ENCODE results near the gene ARHGAP24. TPM values are rescaled to one million over a fixed set of nuclear protein-coding genes. Genes with fewer than 3 reads are reported as not detected.

The ARHGAP24 gene
- total and polyA plus RNA-seq, 12 donors = 0.72 to 53.4 (median 4.4) TPM

- intact Hi-C loops (cut with DNase I) = no loop called here
- Histone ChIP-seq H3K27me3 (no peaks in the 10 kb centered on the region), H3K4me1 (replicated peaks in 1 of 2) (no peaks in the 10 kb centered on the region), H3K27ac (no peak overlapping the region), H3K9me3 (replicated peaks in 1 of 3) (no peaks in the 10 kb centered on the region), H3K36me3 (replicated peaks in 1 of 2) (no peaks in the 10 kb centered on the region), H3K4me3 (no peak overlapping the region)
- TF ChIP-seq POLR2A (IDR thresholded peaks at IDR 0.05) (no peak), CTCF (IDR thresholded peaks at IDR 0.05) (no peak)
- 60 to 83% (median 72%) methylated on average over 1 of the region's 1 CpG for WGBS, 4 donors
- no peak for DNase-seq
Measured at GRCh38 chr4:85773372-85773771, 298.4 kb downstream of the ARHGAP24 start.

GRCh38 chr4:85774000-85774399, 299.1 kb downstream of the ARHGAP24 start:
- H3K27me3 ChIP-seq = no peaks in the 10 kb centered on the region
- H3K36me3 ChIP-seq (replicated peaks in 1 of 2) = no peaks in the 10 kb centered on the region
- 71 to 94% (median 88%) methylated on average over 1 of the region's 1 CpG for WGBS, 4 donors
- no peak overlapping the region for H3K27ac ChIP-seq
- no peak overlapping the region for H3K4me3 ChIP-seq
- no peaks in the 10 kb centered on the region for H3K4me1 ChIP-seq (replicated peaks in 1 of 2)
- TF ChIP-seq POLR2A (IDR thresholded peaks at IDR 0.05) = no peak
- no peak for TF ChIP-seq CTCF (IDR thresholded peaks at IDR 0.05)
- no peaks in the 10 kb centered on the region for H3K9me3 ChIP-seq (replicated peaks in 1 of 3)
- intact Hi-C loops (cut with DNase I) = no loop called here
- no peak for DNase-seq

- H3K27ac ChIP-seq = no peak overlapping the region
- TF ChIP-seq CTCF (IDR thresholded peaks at IDR 0.05) = no peak
- no peak for TF ChIP-seq POLR2A (IDR thresholded peaks at IDR 0.05)
- WGBS, 4 donors = 64 to 83% (median 79%) methylated on average over 3 of the region's 3 CpGs
- H3K9me3 ChIP-seq (replicated peaks in 1 of 3) = no peaks in the 10 kb centered on the region
- no peak for DNase-seq
- H3K27me3 ChIP-seq = no peaks in the 10 kb centered on the region
- intact Hi-C loops (cut with DNase I) = no loop called here
- H3K4me1 ChIP-seq (replicated peaks in 1 of 2) = no peaks in the 10 kb centered on the region
- H3K36me3 ChIP-seq (replicated peaks in 1 of 2) = no peaks in the 10 kb centered on the region
- H3K4me3 ChIP-seq = no peak overlapping the region
Measured at GRCh38 chr4:85774489-85774888, 299.5 kb downstream of the ARHGAP24 start.

- DNase-seq = no peak
- WGBS, 4 donors = 69 to 76% (median 69%) methylated on average over 2 of the region's 2 CpGs
- intact Hi-C loops (cut with DNase I) = no loop called here
- Histone ChIP-seq H3K9me3 (replicated peaks in 1 of 3) (no peaks in the 10 kb centered on the region), H3K27me3 (no peaks in the 10 kb centered on the region), H3K4me1 (replicated peaks in 1 of 2) (no peaks in the 10 kb centered on the region), H3K36me3 (replicated peaks in 1 of 2) (no peaks in the 10 kb centered on the region), H3K4me3 (no peak overlapping the region), H3K27ac (no peak overlapping the region)
- TF ChIP-seq CTCF (IDR thresholded peaks at IDR 0.05) (no peak), POLR2A (IDR thresholded peaks at IDR 0.05) (no peak)
Measured at GRCh38 chr4:85776096-85776495, 301.1 kb downstream of the ARHGAP24 start.
